Suppressor macrophage treated with lipopolysaccharide for 1 hour (primary cell): ENCODE results near the gene DERA.
"Not testable (repeated sequence)": the region's sequence is repeated elsewhere in the genome, so short reads cannot be mapped to it uniquely, and the experiment has no call there.

Source experiments
- DNase-seq, 3 donors: peaks; one replicate each; pipeline ENCODE4 v3.0.0-alpha.2; 2020 to 2022

The DERA gene

DNA sequence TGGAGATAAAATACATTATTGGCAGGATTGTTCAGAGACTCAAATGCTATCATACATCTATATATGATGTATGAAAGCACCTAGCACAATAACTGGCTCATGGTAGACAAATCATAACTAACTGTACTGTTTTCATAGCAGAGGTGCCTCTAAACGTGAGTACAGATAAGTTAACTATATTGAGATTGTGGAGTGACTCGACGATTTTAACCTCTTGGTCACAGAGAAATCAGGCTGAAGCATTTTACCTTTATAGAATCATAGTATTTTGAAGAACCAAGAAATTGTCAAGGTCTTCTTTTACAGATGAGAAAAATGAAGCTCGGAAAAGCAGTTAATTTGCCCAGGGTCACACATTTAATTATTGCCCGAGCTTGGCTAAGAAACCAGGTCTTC is 666 bp upstream of the DERA start:
- DNase-seq: no peak

DNA sequence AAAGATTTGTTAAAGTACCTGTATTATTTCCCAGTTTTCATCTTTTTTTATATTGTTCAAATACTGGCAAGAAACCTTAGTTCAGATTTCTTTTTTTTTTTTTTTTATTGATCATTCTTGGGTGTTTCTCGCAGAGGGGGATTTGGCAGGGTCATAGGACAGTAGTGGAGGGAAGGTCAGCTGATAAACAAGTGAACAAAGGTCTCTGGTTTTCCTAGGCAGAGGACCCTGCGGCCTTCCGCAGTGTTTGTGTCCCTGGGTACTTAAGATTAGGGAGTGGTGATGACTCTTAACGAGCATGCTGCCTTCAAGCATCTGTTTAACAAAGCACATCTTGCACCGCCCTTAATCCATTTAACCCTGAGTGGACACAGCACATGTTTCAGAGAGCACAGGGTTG is 799 bp downstream of the DERA start:
- not testable (repeated sequence) for DNase-seq

DNA sequence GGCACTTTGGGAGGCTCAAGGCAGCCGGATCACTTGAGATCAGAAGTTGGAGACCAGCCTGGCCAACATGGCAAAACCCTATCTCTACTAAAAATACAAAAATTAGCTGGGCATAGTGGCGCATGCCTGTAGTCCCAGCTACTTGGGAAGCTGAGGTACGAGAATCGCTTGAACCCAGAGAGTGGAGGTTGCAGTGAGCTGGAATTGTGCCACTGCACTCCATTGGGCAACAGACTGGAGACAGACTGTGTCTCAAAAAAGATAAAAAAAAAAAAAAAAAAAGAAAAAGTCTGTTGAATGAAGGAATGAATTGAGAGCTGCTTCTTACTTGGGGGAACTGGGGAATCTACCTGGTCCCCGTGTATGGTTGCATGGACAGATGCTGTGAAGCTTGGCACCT is 3.0 kb downstream of the DERA start:
- not testable (repeated sequence) for DNase-seq

DNA sequence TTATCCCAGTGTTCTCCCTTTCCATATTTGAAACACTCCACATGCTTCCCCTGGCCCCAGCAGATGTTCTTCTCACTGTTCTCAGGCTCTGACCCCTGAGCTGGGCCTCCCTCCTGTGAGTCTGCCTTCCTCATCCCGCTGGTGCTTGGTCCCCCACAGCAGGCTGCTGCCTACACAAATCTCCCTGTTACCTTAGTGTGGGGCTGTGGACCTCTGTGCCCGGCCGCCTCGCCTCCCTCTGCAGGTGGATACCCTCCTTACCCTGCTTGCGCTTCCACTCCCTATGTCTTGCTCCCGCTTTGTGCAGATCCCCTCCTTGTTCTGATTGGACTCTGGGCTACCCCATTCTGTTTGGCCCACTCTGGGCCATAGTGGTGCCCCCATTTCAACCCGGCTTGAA is 6.9 kb downstream of the DERA start:
- no peak for DNase-seq

DNA sequence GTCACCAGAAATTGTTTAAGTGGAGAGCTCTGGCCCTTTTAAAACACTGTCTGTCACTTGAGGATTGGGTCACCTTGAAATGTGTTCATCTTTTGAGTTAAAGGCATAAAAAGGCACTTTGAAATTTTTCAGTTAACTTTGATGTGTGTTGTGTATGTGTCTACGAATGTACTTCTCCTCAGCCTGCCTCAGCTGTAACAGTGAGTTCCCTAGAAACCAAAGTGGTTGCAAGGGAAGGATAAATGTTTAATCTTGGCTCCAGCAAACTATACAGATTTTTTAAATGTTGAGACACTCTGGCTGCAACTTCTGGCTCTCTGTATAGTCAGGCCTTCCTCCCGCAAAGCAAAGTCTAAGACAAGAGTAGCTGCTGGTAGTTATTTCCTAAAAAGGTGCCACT is 8.3 kb downstream of the DERA start:
- DNase-seq: no peak

DNA sequence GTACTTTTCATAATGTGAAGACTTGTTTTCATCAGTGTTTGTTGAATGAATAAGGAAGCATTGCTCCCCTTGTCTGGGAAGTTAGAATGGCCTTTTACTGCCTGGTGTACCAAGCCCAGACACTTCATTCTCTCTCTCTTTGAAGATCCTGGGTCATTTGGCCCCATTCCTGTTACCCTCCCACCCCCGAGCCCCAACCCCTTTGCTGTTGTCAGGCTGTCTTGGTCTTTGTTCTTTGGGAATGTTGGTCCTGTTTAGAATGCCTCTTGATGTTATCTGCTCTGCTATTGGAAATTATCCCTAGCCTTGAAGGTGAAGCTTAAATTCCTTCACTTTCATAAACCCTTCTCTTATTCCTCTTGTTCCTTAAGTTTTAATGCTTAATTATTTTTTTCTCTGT is 13.8 kb downstream of the DERA start:
- DNase-seq: no peak

DNA sequence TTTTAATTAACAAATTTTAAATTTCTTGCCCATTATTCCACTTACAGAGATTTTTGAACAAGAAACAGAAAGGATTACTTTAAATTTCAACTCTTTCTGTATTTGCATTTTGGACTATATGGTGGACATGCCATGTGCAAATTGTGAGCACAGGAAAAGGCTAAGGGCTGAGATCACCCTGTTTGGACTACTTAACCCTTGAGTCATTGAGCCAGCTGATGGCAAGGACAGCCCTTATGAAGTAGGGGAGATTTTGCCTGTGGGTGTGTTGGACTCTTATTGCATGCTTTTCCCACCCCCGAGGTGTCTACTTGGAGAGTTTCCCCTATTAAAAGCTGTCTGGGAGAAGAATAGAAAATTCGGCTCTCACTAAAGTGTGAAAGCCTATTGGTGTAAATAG is 17.2 kb downstream of the DERA start:
- peak; percentile 81 to 88 (median 82) for DNase-seq

DNA sequence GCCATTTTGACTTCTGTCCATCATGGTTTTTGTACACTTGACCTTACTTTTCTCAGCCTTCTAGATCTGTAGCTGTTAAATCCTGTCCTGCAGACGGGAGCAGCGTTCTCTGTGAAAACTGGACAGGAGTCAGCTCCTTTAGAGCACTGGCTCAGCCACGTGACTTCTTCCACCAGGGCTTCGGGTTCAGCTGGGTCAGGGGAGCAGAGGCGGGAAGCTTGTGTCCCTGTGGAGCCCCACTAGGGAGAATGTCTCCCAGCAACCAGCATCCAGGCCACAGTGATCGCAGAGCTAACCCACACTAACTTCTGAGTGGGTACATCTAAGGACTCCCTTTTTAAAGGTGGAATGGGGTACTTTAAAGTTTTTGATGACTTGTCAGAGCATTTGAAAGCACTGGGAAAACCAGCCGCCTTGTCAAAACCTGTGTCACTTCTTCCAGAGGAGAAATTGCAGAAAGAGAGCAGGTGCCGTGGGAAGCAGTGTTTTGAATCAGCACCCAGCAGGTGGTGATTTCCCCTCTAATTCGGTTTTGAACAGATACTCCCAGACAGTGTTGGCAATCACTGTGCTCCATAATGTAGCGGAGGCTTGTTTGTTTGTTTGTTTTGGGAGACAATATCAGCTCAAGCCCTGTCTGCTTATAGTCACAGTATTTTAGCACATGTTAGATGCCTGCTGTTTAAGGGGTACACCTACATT is 17.9 kb downstream of the DERA start:
- no peak for DNase-seq

DNA sequence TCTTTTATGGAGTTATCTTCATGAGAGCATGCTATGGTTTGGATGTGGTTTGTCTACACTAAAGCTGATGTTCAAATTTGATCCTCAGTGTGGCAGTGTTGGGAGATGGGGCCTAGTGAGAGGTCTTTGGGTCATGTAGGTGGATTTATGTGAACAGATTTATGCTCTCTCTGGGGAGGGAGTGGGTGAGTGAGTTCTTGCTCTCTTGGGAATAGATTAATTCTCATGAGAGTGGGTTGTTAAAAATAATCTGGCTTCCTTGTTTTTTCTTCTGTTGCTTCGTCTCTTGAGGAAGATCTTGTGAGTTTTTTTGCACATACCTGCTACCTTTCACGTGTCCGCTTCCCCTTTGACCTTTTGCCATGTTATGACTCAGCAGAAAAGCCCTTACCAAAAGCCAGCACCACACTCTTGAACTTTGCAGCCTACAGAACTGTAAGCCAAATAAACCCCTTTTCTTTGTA is 20.5 kb downstream of the DERA start:
- no peak for DNase-seq

DNA sequence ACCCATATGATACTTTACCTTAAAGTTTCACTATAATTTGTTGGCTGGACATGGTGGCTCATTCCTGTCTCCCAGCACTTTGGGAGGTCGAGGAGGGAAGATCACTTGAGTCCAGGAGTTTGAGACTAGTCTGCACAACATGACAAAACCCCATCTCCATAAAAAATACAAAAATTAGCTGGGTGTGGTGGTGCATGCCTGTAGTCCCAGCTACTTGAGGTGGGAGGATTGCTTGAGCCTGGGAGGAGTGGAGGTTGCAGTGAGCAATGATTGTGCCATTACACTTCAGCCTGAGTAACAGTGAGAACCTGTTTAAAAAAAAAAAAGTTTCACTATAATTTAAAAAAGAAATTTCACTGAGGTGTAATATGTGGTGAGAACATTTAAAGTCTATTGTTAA is 21.2 kb downstream of the DERA start:
- DNase-seq: no peak

DNA sequence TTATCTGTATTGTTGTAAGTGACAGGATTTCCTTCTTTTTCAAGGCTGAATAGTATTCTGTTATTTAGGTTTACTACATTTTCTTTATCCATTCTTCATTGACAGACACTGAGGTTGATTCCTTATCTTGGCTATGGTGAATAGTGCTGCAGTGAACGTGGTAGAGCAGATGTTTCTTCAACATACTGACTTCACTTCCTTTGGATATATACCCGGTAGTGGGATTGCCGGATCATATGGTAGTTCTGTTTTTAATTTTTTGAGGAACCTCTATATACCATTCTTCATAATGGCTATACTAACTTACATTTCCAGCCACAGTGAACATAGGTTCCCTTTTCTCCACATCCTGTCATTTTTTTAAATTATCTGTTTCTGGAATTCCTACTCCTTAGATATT is 21.8 kb downstream of the DERA start:
- DNase-seq: peak; percentile 40 to 55 (median 54)

DNA sequence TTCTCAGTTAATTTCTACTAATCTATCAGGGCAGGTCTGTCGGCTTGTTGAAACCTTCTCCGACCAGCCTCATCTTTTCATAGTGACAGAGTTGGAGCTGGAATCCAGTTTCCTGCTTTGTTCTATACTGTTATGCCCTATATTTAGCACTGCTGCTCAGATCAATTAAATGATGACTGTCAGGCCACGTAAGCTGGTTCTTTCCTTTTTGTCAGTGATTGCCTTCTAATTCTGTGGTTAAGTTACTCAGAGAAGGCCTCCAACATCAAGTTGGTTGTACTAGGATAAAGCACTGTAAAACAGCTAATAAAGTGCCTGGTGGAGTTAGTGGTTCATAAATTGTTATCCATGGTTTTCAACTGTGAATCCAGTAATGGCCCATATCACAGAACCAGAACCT is 22.6 kb downstream of the DERA start:
- DNase-seq: no peak

DNA sequence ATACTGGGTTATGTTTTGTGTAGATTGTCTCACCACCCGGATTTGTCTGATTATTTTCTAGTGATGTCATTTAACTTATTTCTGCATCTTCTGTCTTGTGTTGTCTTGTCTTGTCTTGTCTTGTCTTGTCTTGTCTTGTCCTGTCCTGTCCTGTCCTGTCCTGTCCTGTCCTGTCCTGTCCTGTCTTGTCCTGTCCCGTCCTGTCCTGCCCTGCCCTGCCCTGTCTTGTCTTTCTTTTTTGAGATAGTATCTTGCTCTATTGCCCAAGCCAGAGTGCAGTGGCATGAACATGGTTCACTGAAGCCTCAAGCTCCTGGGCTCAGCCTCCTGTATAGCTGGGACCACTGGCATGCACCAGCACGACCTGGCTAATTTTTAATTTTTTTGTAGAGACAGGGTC is 25.6 kb downstream of the DERA start:
- DNase-seq: no peak

DNA sequence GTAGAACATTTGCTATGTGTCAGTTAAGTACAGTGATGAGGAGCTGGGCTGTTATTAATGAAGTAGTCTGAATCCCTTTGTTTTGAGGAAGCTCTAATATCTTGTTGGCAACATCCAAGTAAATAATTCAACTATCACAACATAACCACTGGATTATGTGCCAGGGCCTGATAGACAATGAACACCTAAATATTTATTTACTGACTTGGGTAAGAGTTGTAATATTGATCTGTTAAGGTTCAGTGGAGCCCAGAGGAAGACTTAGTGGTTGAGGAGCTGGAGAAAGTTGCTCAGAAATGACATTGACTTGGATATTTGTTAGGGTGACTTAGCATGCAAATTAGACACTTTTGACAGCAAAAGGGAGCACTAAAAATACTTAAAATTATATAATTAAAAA is 26.8 kb downstream of the DERA start:
- no peak for DNase-seq

DNA sequence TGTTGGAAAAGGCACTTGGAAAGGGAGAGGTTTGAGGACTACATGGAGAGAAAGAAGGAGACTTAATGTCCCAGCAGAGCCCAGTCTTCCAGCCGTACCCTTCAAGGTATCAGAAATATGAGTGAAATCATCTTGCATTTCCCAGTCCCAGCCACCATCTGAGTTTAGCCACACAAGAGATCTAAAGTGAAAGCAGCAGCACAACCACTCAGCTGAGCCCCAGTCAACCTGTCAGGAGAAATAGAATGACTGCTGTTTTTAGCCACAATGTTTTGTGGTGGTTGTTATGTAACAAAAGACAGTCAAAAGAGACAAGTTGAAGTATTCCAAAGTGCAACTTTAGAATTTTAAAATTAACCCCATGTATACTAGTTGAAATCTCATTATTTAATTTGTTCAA is 28.0 kb downstream of the DERA start:
- DNase-seq: no peak

DNA sequence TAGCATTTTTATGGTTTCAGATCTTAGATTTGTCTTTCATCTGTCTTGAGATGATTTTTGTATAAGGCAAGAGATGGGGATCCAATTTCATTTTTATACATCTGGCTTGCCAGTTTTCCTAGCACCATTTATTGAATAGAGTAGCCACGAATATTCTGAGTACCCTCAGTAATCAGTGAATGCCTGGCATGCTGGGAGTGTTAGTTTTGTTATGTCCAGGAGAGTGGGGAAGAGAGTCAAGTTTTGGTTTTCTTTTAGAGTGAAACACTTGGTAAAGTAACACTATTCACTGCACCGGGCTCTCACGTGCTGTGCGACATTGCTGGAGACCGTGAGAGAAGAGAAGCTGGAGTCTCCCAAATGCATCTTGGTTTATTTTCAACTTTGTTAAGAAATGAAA is 31.3 kb downstream of the DERA start:
- no peak for DNase-seq

DNA sequence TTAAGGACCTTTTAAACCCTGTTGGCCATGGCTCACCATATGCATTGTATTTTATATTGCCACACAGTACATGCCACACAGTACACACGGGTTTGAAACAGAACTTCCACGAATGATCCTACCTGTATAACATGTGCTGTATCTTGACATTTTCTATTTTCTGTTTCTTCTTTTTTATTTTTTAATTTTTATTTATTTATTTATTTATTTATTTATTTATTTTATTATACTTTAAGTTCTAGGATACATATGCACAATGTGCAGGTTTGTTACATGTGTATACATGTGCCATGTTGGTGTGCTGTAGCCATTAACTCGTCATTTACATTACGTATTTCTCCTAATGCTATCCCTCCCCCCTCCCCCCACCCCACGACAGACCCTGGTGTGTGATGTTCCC is 32.4 kb downstream of the DERA start:
- not testable (repeated sequence) for DNase-seq

DNA sequence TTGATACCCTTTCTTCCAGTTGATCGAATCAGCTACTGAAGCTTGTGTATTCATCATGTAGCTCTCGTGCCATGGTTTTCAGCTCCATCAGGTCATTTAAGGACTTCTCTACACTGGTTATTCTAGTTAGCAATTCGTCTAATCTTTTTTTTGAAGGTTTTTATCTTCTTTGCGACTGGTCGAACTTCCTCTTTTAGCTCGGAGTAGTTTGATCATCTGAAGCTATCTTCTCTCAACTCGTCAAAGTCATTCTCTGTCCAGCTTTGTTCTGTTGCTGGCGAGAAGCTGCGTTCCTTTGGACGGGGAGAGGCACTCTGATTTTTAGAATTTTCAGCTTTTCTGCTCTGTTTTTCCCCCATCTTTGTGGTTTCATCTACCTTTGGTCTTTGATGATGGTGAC is 37.3 kb downstream of the DERA start:
- DNase-seq: not testable (repeated sequence)

DNA sequence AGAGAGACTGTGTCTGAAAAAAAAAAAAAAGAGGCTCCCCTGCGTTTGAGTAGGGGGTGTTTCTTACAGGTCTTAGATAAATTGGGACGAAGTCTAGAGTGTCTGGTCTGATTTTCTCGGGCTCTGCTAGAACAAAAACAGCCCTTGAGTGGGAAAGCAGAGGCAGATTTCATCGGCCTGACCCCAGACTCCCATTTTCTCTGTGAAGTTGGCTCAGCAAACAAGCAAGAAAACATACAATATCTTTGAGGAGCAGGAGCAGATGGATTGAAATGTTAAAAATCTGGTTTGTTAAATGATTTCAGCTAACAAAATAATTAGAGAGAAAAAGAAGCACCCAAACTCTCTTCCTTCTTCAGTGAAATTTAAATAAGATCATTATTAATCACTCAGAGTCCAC is 44.1 kb downstream of the DERA start:
- no peak for DNase-seq

DNA sequence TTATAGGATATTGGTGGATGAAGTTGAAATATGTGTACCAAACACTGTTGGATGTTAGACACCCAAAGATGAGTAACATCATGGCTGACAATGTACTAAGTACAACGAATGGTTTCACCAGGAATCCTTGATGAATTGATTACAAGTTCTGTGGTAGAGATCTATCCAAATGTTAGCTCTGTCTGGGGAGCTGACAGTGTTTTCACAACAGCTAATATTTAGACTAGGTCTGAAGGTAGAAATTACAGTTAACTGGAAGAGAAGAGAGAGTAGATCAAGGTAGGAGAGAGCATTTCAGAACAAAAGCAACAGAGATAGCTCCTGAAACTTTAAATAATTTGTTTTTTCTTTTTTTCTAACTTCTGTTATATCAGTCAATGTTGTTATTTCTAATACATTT is 44.9 kb downstream of the DERA start:
- no peak for DNase-seq

DNA sequence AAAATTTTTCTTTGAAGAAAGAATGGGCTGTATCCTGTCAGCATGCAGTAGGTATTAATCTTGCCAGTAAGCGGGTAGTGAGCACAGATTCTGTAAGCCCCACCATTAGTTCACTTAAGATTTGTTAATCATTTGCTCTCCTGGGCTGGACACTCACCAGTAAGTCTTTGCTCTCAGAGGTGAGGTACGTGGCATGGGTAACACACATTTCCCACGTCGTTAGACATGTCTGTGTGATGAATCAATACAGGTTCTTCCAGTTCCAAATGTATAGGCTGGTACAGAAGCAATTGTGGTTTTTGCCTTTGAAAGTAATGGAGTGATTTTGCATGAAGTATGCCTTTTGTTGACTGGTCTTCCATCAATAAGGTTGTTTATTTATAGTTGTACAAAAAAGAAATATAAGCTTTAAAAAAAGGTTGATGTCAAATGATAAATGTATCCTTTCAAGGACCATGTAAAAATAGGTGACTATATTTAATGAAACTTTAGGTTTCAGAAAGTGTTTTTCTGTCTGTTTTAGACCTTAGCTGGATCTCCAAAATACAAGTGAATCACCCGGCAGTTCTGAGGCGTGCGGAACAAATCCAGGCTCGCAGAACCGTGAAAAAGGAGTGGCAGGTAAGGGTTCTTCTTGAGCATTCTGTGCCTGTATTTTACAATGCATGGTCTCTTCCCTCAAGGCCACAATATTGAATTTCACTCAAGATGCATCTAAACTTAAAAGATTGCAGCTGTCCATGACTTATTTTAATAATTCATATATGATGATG is 45.5 kb downstream of the DERA start:
- DNase-seq: no peak

DNA sequence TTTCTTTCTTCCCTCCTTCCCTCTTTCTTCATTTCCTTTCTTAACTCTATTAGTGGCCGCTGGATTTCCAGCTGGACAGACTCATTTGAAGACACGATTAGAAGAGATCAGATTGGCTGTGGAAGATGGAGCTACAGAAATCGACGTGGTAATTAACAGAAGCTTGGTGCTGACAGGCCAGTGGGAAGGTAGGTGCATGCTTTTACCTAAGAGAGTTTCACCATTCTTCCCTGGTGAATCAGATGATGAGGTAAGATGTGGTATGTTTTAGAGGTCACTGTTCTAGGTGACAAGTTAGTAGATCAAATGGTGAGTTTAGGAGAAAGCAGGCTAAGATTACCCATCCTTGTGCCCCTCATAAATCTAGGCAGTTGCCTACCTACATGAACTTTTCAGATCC is 51.6 kb downstream of the DERA start:
- no peak for DNase-seq

DNA sequence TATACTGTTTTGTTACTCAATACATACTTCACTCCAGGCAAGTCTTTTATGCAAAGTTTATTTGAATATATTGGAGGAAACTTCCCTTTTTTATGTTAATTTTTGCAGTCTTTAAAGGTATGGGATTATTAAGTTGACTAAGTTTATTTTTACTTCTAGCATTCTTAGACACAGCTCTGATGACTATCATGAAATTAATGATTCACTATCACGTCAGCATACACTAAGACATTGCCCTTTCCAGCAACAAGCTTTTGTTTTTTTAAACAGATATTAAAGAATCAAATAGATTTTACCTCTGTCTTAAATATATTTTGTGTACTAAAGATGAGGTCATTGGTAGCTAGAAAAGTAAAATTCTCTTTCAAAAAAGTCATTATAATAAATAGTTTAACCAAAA is 52.1 kb downstream of the DERA start:
- no peak for DNase-seq

DNA sequence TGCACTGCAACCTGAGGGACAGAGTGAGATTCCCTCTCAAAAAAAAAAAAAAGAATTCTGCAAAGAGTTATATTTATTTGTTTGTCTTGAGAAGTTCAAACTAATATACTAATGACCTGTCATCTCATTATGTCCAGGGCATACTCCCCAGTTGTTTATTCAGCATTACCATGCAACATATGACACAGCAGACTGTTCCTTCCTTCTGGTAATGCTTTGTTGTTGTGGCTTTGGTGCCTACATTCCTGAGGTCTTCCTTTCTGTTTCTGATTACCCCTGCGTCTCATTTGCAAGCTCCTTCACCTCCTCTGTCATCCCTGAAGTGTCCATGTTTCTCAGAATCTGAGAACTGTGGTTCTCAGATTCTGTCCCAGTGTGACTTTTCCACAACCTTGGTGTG is 55.3 kb downstream of the DERA start:
- DNase-seq: no peak

DNA sequence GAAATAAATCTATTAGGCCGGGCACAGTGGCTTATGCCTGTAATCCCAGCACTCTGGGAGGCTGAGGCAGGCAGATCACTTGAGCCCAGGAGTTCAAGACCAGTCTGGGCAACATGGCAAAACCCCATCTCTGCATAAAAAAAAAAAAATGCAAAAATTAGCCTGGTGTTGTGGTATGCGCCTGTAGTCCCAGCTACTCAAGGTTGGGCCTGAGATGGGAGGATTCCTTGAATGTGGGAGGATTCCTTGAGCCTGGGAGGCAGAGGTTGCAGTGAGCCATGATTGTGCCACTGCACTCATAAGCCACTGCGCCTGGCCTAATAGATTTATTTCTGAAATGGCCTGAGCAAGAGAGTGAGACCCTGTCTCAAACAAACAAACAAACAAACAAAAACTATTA is 55.9 kb downstream of the DERA start:
- not testable (repeated sequence) for DNase-seq
